Activated naive CD4-positive, alpha-beta T cell (primary cell): ENCODE results near the gene VAMP1.
"Not testable (repeated sequence)": the region's sequence is repeated elsewhere in the genome, so short reads cannot be mapped to it uniquely, and the experiment has no call there.

ENCODE experiments used
- DNase-seq, 4 experiments: peaks; one replicate each; lab custom pipeline; 2025; lab: John Stamatoyannopoulos, UW

Gene VAMP1

DNA sequence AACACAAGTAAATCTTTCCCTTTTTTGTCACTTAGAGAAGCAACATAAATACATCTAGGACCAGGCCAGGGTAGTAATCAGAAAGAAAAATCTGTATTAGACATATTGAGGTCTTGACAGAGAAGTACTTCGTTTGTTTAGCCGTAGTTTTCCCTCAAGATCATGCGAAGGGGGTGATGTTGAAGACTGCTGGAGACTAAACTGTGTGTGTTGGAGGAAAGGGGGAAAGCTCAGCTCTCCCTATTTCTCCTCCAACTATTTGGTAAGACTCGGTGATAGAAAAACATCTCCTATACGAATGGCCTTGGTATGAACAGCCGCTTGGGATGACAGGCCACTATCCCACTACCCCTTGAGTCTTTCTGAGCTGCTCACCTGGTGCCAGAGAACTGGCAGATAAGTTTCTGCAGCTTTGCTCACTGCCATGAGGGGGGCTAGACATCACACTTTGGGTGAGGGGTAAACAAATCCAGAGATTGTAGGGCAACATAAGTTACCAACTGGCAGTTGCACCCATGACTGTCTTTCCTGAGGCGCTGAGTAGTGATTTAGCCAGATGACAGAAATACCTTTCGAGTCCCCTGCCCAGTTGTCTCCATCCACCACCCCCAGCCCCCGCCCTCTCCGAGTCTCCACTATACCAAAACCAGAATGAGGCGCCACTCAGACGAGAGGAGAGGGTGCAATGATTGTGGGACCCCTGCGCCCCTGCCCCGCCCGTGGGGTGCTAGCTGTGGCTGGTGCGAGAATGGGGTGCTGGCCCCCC lies 685 bp downstream of the VAMP1 start:
- no peak for DNase-seq

- no peak for DNase-seq
Observed at GRCh38 chr12:6469092-6469491, 1.4 kb downstream of the VAMP1 start.

- DNase-seq = no peak
Observed at GRCh38 chr12:6468283-6468575, 2.2 kb downstream of the VAMP1 start.

GRCh38 chr12:6467571-6468282 lies 2.8 kb downstream of the VAMP1 start:
- not testable (repeated sequence) for DNase-seq

DNA sequence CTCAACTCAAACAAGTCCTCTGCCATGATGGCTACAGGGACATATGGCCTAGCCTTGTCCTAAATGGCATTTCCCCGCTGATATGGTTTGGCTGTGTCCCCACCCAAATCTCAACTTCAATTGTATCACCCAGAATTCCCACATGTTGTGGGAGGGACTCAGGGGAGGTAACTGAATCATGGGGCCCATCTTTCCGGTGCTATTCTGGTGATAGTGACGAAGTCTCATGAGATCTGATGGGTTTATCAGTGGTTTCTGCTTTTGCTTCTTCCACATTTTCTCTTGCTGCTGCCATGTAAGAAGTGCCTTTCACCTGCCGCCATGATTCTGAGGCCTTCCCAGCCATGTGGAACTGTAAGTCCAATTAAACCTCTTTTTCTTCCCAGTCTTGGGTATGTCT lies 3.7 kb downstream of the VAMP1 start:
- not testable (repeated sequence) for DNase-seq

DNA sequence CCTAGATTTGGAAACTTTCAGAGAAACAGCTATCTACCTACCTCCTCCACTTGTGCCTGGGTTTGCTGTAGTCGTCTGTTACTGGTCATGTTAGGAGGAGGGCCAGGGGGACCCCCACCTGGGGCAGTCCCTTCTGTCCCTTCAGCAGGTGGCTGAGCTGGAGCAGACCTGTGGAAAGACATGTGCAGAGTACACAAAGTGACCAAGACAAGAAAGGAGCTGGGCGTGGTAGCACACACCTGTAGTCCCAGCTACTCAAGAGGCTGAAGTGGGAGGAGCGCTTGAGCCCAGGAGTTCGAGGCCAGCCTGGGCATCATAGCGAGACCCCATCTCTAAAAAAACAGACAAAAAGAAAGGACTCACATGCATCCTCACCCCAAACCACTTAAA lies 4.3 kb downstream of the VAMP1 start:
- no peak for DNase-seq

DNA sequence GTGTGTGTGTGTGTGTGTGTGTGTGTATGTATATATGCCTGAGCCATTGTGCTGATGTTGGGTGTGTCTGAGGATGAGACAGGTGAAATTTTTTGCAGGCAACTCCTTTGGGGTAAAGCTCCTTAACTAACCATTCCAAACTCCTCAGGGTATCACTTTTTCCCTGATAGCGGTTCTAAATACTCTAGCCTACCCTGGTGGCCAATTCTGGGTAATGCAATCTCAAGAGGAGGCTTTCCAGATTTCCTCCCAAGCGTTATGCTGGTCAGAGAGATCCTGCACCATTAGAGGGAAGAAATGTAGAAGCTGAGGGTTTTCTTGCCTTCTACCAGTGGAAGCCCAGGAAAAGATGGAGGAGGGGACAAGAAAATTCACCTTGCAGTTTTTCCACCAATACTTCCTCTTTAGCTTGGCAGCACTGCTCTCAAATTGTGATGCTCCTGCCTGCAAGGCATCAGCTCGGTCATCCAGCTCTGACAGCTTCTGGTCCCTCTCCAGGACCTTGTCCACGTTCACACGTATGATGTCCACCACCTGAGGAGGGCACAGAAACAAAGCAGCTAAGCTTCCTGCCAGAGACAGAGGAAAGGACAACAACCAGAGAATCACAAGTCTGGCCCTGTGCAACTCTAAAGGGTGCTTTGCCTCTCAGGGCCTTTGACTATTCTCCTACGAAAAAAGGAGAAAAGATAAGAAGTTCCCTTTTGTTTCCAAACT lies 4.9 kb downstream of the VAMP1 start:
- no peak for DNase-seq

DNA sequence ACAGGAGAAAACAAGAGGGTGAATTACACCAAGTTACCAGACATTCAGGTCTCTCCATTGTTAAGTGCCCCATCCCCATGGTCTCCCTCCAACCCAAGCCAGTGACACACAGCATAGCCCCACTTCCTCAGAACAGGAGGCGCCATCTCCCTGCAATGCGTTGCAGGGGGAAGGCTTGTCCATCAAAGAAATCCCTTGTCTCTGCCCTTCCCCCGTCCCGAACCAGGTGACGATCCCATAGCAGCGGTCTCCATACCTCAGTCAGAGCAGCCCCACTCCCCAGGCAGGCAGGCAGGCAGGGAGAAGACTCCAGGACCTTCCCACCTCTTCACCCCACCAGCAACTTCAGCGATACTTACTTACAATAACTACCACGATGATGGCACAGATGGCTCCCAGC lies 5.9 kb downstream of the VAMP1 start:
- DNase-seq = no peak

DNA sequence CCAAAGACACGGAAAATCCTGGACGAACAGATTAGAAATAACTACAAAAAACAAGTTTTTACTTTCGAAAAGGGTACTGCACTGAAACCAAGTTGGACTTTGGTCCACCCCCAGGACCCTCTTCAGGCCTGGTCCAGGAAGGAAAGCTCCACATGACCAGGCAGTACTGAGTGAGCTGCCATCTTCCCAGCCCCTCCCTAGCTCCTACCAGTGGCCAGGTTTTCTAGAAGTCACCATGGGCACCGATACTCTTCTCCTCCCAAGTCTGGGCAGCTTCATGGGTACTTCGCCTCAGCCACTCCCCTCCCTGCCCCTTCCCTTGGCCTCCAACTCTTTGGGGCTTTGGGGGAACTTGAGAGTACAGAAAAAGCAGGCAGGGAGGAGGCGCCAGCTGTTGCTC lies 6.6 kb downstream of the VAMP1 start:
- no peak for DNase-seq

DNA sequence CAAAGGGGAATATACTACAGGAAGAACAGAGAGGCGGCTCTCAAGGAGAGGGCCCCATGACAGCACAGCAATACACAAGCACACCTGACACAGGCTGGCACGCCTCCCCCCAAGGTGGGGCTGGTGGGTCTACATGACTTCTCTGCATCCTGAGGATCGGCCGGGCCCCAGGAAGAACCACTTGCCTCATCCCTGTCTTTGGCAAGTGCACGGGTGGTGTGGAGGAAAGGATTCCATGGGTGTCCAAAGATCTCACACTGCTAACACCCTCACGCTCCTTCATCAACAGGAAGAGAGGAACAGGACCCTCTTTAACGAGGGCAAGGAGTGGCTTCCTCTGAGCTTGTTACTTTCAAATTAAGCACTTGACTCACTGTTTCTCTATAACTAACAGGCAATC lies 7.3 kb downstream of the VAMP1 start:
- DNase-seq = peak in 1 of 4 experiments; percentile 23

DNA sequence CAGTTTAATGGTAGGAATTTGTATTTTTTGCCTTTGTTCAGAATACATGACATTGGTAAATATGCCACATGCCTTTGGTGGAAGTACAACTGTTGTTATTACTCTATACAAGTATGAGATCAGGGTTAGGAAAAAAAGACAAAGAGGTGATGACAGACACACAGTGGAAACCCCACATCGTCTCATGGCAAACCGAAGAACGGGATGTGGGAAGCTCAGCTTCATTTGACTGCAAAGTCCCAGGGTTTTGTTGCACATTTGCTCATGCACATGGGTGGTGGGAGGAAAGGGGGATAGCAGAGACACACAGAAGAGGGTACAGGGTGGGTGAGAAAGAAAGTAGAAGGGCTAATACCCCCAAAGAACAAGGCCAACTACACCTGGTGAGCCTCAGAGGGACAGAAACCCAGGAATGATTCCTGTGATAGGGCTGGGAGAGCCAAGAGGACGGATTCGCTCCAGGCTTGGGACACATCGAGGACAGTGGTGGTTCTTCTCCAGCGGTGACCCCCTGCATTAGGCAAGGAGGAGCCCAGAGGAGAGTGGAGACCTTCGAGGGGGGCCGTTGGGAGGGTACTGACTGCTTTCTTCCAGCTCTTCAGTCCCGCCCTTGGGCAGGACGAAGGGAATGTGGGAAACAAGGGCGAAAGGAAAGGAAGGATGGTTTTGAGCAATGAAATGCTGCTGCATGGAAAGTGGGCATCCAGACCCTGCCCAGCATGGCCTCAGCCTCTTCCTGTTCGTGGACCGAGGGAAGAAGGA lies 8.1 kb downstream of the VAMP1 start:
- DNase-seq = no peak

DNA sequence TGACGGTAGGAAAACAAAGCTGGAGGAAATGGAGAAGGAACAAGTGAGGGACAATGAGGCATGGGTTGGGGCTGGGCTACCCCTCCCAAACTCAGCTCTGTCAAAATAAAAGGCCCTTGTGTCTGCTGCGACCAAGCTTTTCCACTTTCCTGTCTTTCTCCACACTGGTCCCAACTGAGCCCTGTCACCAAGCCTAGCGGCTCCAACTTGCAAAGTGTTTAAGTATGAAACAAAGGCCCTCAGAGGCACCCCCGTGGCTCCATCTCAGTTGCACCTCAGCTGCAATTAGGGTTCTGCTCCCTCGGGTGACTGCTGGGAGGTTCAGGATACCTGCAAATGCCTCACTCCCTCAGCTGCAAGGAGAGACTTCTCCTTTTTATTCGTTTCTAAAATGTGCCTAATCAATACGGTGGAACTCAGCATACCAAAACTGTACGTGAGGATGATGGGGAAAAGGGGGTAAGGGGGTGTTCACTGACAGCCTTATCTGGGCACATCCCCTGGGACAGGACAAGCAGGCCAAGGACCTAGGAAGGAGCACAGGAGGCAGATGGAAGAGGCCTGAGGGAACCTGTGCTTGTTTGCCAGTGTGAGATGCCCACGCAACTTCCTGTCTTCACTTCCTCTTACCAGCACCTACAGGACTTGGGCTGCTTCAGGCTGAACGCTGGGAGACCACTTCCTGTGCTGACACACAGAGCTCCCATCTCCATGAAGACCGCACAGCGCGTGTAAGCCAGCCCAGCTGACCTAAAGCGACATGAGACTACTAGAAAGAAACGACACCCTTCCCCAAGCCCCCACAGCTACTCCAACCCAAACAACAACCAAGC lies 8.9 kb downstream of the VAMP1 start:
- DNase-seq = peak in 3 of 4 experiments; percentile 35 to 66 (median 64)

GRCh38 chr12:6460751-6461371 lies 9.6 kb downstream of the VAMP1 start:
- DNase-seq = no peak

DNA sequence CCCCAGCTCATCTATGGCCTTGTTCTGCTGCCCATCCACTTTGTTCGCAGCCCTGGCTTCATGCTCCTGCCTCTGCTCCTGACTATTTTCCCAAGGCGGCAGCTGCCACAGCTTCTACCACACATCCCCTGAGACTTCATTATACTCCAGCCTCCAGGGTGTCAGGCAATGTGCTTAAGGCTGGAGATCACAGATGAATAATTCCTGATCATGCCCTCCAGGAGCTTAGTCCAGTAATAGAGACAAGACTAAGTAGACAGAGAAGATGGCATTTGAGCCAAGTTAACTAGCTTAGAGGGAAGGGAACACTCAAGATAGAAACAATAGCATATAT lies 11.5 kb downstream of the VAMP1 start:
- no peak for DNase-seq

- no peak for DNase-seq
Observed at GRCh38 chr12:6458281-6459003, 12.0 kb downstream of the VAMP1 start.

DNA sequence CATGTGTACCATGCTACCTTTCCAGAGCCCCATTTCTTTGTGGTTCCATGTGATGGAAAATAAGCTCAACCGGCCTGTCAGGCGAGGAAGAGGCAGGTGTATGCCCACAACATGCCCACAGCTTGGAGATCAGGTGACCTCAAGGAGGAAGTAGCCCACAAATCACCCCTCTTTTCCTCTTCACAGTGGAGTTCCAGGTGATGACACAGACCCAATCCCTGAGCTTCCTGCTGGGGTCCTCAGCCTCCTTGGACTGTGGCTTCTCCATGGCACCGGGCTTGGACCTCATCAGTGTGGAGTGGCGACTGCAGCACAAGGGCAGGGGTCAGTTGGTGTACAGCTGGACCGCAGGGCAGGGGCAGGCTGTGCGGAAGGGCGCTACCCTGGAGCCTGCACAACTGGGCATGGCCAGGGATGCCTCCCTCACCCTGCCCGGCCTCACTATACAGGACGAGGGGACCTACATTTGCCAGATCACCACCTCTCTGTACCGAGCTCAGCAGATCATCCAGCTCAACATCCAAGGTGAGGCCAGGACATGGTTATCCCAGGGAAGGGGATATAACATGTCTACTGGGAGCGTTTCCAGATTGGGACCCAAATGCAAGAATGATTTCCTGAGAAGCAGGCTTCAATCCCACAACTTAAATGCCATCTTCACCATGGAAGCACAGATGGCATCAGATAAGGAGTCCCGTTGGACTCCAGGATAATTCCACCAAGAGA lies 13.1 kb downstream of the VAMP1 start:
- no peak for DNase-seq

DNA sequence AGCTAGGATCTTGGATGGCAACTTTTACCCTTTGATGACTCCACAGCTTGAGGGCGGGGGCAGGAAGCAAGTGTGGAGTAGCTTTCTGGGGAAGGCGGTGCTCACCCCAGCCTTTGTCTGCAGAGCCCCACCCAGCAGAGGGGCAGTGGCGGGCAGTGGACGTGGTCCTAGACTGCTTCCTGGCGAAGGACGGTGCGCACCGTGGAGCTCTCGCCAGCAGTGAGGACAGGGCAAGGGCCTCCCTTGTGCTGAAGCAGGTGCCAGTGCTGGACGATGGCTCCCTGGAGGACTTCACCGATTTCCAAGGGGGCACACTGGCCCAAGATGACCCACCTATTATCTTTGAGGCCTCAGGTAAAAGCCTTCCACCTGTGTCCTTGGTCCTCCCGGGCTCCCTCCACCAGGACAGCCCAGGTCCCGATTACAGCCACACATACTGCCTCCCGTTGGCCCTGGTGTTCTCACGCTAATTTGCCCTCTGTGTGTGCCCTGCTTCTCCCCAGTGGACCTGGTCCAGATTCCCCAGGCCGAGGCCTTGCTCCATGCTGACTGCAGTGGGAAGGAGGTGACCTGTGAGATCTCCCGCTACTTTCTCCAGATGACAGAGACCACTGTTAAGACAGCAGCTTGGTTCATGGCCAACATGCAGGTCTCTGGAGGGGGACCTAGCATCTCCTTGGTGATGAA lies 17.4 kb downstream of the VAMP1 start:
- no peak for DNase-seq

DNA sequence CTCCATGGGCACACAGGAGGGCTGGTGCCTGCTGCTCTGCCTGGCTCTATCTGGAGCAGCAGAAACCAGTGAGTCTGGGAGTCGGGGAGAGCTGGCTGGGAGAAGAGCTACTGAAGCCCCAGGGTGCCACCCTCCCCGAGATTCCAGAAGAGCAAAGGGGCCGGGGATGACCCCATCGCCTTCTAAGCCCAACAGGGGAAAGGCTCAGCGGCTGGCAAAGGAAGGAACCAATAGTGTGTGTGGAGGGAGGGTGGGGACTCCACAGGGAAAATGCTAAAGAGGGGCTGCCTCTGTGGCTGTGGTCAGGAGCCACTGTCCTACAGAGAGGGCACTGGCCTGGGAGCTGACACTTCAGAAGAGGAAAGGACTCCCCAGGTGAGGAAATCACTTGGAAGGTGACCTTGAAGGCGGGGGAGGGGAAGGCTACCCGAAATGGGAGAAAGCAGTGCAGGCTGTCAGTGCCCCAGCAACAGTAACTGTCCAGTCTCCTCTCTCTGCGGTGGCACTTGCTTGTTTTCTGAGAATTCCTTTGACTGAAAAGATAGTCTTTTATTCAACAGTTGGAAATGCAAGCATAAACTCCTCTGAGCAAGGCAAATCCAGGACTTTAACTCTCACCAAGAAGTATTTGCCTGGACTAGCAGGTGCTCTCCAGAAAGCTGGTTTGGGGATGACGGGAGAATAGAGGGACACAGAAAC lies 18.1 kb downstream of the VAMP1 start:
- no peak for DNase-seq
